Measurements from ENCODE around the gene ZWILCH.
"Not testable (repeated sequence)": the region's sequence is repeated elsewhere in the genome, so short reads cannot be mapped to it uniquely, and the experiment has no call there.

Gene ZWILCH

GRCh38 chr15:66486887-66487286 lies 18.2 kb upstream of the ZWILCH start:
- DNase-seq (ENCODE audit: low read depth in 2 of 2): no peak

GRCh38 chr15:66488525-66488924 lies 16.6 kb upstream of the ZWILCH start:
- no peak for DNase-seq (ENCODE audit: low read depth in 2 of 2)

- DNase-seq (ENCODE audit: low read depth in 2 of 2): no peak
These were observed 15.8 kb upstream of the ZWILCH start for GRCh38 chr15:66489179-66489791.

- DNase-seq (ENCODE audit: low read depth in 2 of 2): no peak
These were observed 13.3 kb upstream of the ZWILCH start for GRCh38 chr15:66491846-66492245.

GRCh38 chr15:66494262-66494661 lies 10.9 kb upstream of the ZWILCH start:
- no peak for DNase-seq (ENCODE audit: low read depth in 2 of 2)

GRCh38 chr15:66496951-66497501 lies 8.1 kb upstream of the ZWILCH start:
- DNase-seq (ENCODE audit: low read depth in 2 of 2): no peak

GRCh38 chr15:66497502-66498455 lies 7.3 kb upstream of the ZWILCH start, which contains the start of gene SNAPC5:
SNAPC5 (minus strand) TSS chr15:66497762; CDS start chr15:66497731, 31 bp downstream.
- peak; percentile 85 to 86 for DNase-seq (ENCODE audit: low read depth in 2 of 2)

- peak; percentile 19 to 40 for DNase-seq (ENCODE audit: low read depth in 2 of 2)
These were observed 6.4 kb upstream of the ZWILCH start for GRCh38 chr15:66498501-66499386.

GRCh38 chr15:66500346-66500745 lies 4.8 kb upstream of the ZWILCH start:
- DNase-seq (ENCODE audit: low read depth in 2 of 2): not testable (repeated sequence)

GRCh38 chr15:66502491-66502890 lies 2.6 kb upstream of the ZWILCH start:
- no peak for DNase-seq (ENCODE audit: low read depth in 2 of 2)

- DNase-seq (ENCODE audit: low read depth in 2 of 2): not testable (repeated sequence)
These were observed 2.0 kb upstream of the ZWILCH start for GRCh38 chr15:66503041-66503648.

- no peak for DNase-seq (ENCODE audit: low read depth in 2 of 2)
These were observed 1.2 kb upstream of the ZWILCH start for GRCh38 chr15:66503780-66504562.

GRCh38 chr15:66505430-66505811 lies 295 bp downstream of the ZWILCH start:
- DNase-seq (ENCODE audit: low read depth in 2 of 2): peak in 1 of 2 experiments; percentile 4

- DNase-seq (ENCODE audit: low read depth in 2 of 2): no peak
These were observed 692 bp downstream of the ZWILCH start for GRCh38 chr15:66505818-66506217.

GRCh38 chr15:66508293-66508883 lies 3.3 kb downstream of the ZWILCH start:
- no peak for DNase-seq (ENCODE audit: low read depth in 2 of 2)

GRCh38 chr15:66514586-66514985 lies 9.5 kb downstream of the ZWILCH start:
- DNase-seq (ENCODE audit: low read depth in 2 of 2): no peak

GRCh38 chr15:66515901-66516322 lies 10.8 kb downstream of the ZWILCH start:
- no peak for DNase-seq (ENCODE audit: low read depth in 2 of 2)

GRCh38 chr15:66523926-66524325 lies 18.8 kb downstream of the ZWILCH start:
- DNase-seq (ENCODE audit: low read depth in 2 of 2): no peak

- DNase-seq (ENCODE audit: low read depth in 2 of 2): no peak
These were observed 19.7 kb downstream of the ZWILCH start for GRCh38 chr15:66524838-66525237.

- no peak for DNase-seq (ENCODE audit: low read depth in 2 of 2)
These were observed 29.9 kb downstream of the ZWILCH start for GRCh38 chr15:66535056-66535455.
